Bronchial epithelial cell (primary cell): ENCODE data around the gene CCDC106. TPM values are rescaled to one million over a fixed set of nuclear protein-coding genes. Genes with fewer than 3 reads are reported as not detected.

Experiments
- DNase-seq: peaks from one replicate; pipeline ENCODE4 v3.0.0-alpha.2; 2010; ENCODE audit warnings: low read depth
- FAIRE-seq: peaks from 2 replicates; lab custom pipeline; 2011; peaks lifted over from hg19 to GRCh38; lab: Jason Lieb, UNC
- H3K27me3 ChIP-seq: 2 replicates; pipeline ENCODE4 v1.5.1; 2011; ENCODE audit warnings: low read length; ENCODE audit not compliant: control insufficient read depth, insufficient read depth
- H3K36me3 ChIP-seq: 2 replicates; pipeline ENCODE4 v1.5.1; 2011; ENCODE audit warnings: low read length; ENCODE audit not compliant: control insufficient read depth, insufficient read depth
- H3K4me3 ChIP-seq: 2 replicates; pipeline ENCODE4 v1.5.1; 2011; ENCODE audit warnings: mild to moderate bottlenecking, low read depth, low read length, control low read depth
- total RNA-seq: library from RNA; depleted of rRNA; stranded (reverse); fragments of >200 nt; gene quantifications from 2 replicates; pipeline ENCODE4 v1.2.1, GENCODE V29; 2014
- TF ChIP-seq, protein P1 (sequence below): IDR thresholded peaks from 2 replicates; pipeline ENCODE4 v1.5.1; 2011; ENCODE audit warnings: mild to moderate bottlenecking, moderate library complexity, low read length, control low read depth, inconsistent platforms; ENCODE audit not compliant: insufficient read depth, severe bottlenecking

CCDC106 gene
- total RNA-seq, 1 donor from 2014 or later: 2.9 TPM

DNA sequence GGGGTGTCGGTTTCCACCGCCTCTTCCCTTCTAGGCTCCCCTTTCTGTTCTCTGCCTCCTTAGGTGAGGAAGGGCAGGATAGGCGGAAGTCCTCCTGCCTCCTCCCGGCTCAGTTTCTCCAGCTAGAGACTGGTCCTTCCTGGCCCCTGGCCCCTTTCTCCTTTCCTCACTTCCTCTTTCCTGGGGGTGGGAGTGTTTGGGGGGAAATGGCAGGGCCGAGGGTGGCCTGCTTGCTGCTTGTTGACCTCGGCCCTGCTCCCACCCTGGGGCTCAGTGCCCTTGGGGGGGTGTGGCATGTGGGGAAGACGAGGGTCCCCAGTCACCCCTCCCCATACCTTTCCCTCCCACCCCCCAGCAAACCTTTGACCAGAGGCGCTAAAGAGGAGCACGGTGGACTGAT lies 11.8 kb downstream of the CCDC106 start:
- DNase-seq: no peak
- H3K4me3 ChIP-seq: no peak overlapping the region
- TF ChIP-seq, protein P1, sequence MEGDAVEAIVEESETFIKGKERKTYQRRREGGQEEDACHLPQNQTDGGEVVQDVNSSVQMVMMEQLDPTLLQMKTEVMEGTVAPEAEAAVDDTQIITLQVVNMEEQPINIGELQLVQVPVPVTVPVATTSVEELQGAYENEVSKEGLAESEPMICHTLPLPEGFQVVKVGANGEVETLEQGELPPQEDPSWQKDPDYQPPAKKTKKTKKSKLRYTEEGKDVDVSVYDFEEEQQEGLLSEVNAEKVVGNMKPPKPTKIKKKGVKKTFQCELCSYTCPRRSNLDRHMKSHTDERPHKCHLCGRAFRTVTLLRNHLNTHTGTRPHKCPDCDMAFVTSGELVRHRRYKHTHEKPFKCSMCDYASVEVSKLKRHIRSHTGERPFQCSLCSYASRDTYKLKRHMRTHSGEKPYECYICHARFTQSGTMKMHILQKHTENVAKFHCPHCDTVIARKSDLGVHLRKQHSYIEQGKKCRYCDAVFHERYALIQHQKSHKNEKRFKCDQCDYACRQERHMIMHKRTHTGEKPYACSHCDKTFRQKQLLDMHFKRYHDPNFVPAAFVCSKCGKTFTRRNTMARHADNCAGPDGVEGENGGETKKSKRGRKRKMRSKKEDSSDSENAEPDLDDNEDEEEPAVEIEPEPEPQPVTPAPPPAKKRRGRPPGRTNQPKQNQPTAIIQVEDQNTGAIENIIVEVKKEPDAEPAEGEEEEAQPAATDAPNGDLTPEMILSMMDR: no peak
- FAIRE-seq: no peak
- no peaks in the 10 kb centered on the region for H3K27me3 ChIP-seq
- H3K36me3 ChIP-seq: peaks cover 42% of the 10 kb centered on the region

DNA sequence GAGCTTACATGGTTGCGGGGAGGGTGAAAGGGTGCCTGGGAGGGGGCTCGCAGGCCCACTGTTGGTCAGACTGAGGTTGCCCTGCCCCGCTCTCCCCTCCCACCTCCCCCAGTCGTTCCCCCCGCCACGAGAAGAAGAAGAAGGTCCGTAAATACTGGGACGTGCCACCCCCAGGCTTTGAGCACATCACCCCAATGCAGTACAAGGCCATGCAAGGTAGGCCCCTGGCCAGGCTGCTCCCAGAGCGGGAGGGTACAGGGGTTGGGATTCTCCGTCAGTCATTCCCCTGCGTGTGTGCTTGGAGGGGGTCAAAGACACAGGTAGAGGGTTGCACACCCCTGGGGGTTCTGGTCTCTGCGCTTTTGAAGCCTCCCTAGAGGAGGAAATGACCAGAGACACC lies 12.4 kb downstream of the CCDC106 start:
- DNase-seq: no peak
- FAIRE-seq: no peak
- peaks cover 42% of the 10 kb centered on the region for H3K36me3 ChIP-seq
- H3K27me3 ChIP-seq: no peaks in the 10 kb centered on the region
- no peak overlapping the region for H3K4me3 ChIP-seq
- TF ChIP-seq, protein P1: no peak

DNA sequence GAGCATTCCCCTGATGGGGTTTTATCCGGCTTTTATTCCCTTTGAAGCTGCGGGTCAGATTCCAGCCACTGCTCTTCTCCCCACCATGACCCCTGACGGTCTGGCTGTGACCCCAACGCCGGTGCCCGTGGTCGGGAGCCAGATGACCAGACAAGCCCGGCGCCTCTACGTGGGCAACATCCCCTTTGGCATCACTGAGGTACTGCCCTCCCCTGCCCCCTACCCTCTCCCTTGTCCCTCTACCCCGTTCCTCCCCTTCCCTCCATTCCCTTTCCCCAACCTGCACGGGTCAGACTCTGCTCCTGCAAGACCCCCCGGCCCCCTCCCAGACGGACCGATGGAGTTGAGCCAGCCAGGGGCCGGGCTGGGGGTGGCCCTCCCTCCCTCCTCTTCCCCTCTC lies 13.0 kb downstream of the CCDC106 start:
- peaks cover 43% of the 10 kb centered on the region for H3K36me3 ChIP-seq
- no peaks in the 10 kb centered on the region for H3K27me3 ChIP-seq
- FAIRE-seq (no peak), DNase-seq (no peak)
- TF ChIP-seq, protein P1: no peak
- H3K4me3 ChIP-seq: no peak overlapping the region

DNA sequence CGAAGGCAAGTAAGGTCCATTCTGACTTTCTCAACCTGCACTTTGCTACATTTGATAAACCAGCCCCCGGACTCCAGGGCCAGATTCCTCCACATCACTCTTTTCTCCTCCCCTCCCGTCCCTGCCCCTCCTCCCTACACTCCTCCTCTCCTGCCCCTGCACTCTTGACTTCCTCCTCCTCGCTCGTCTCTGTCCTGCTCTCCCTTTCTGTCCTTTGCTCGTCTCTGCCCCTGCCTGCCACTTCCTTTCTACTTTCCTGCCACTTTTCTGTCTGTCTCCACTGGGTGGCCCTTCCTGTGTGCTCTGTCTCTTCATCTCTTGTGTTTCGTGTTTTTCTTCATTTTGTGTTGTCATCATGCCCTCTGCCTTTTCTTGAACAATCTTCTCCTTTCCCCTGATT lies 13.8 kb downstream of the CCDC106 start:
- Histone ChIP-seq H3K4me3 (no peak overlapping the region), H3K27me3 (no peaks in the 10 kb centered on the region), H3K36me3 (peaks cover 49% of the 10 kb centered on the region)
- FAIRE-seq: no peak
- no peak for DNase-seq
- TF ChIP-seq, protein P1: no peak

DNA sequence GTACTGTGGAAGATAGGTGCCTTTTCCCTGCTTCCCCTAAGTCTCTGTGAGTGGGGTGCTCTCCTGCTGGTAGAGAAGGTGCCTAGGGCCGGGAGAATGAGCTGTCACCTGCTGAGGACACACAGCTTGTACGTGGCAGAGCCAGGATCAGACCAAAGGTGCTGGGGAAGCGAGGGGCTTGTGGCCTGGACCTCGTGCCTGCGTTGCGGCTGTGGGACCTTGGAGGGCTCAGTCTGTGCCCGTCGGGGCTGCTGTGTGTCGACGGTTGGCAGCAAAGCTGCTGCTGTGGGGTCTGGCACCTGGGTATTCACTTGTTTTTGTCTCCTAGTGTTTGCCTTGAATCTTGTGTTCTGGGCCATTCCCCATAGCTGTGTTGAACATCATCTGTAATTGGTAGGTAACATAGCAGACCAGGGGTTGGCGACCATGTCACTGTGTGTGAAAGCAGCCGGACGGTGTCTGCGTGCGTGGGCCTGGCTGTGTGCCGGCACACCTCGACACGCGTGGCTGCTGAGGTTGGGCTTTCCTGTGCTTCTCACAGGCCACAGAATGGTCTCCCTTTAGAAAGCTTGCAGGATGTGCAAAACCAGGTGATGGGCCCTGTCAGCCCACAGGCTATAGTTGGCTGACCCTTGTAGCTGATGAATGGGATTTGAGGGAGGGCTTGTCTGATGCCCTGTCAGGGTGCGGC lies 16.0 kb downstream of the CCDC106 start:
- DNase-seq: no peak
- Histone ChIP-seq H3K27me3 (no peaks in the 10 kb centered on the region), H3K36me3 (peaks cover 55% of the 10 kb centered on the region), H3K4me3 (no peak overlapping the region)
- no peak for FAIRE-seq
- TF ChIP-seq, protein P1: no peak
